Stimulated activated CD4-positive, alpha-beta T cell treated with anti-CD3 and anti-CD28 coated beads, Interleukin-4, amount 100 ng/mL, for 1 hour (primary cell): ENCODE data around the gene MTFP1.
"Not testable (repeated sequence)": the region's sequence is repeated elsewhere in the genome, so short reads cannot be mapped to it uniquely, and the experiment has no call there.

Experiments used
- DNase-seq: peaks from one replicate; pipeline ENCODE4 v3.0.0-alpha.2; 2020

MTFP1 gene

GRCh38 chr22:30457981-30458380 is 32.4 kb downstream of the MTFP1 start:
- no peak for DNase-seq

- no peak for DNase-seq
Measured at GRCh38 chr22:30459181-30460052, 33.8 kb downstream of the MTFP1 start.

GRCh38 chr22:30460147-30460546 is 34.6 kb downstream of the MTFP1 start:
- no peak for DNase-seq

GRCh38 chr22:30460555-30460954 is 35.0 kb downstream of the MTFP1 start:
- not testable (repeated sequence) for DNase-seq

GRCh38 chr22:30469165-30469564 is 43.6 kb downstream of the MTFP1 start:
- DNase-seq = no peak

- DNase-seq = no peak
Measured at GRCh38 chr22:30470655-30471054, 45.1 kb downstream of the MTFP1 start.

GRCh38 chr22:30471616-30472318 is 46.2 kb downstream of the MTFP1 start, which contains the start of gene SEC14L3:
TSS of gene SEC14L3 (minus strand) at chr22:30472017. CDS start at chr22:30471958, 59 bp downstream.
- no peak for DNase-seq

GRCh38 chr22:30472994-30473720 is 47.6 kb downstream of the MTFP1 start:
- DNase-seq = no peak

- no peak for DNase-seq
Measured at GRCh38 chr22:30474121-30474520, 48.6 kb downstream of the MTFP1 start.

GRCh38 chr22:30474683-30475424 is 49.3 kb downstream of the MTFP1 start:
- DNase-seq = no peak
